Activated CD8-positive, alpha-beta T cell treated with anti-CD3 and anti-CD28 coated beads for 36 hours (primary cell): ENCODE results near the gene STATH. TPM values are rescaled to one million over a fixed set of nuclear protein-coding genes. Genes with fewer than 3 reads are reported as not detected.

Source experiments
- ATAC-seq: fragments of 200-7000 bp; cut with Tn5 transposase; one replicate; pipeline ENCODE4 v1.10.0; 2021; ENCODE audit warnings: mild to moderate bottlenecking, moderate library complexity
- CTCF ChIA-PET: fragments of 350-600 bp; sonication (Branson Sonifier 250); formaldehyde crosslinking; loops from one replicate; lab custom pipeline; 2021; ENCODE audit warnings: antibody characterized with exemption; lab: Charles Lee
- POLR2A ChIA-PET: fragments of 350-600 bp; sonication (Branson Sonifier 250); formaldehyde crosslinking; loops from one replicate; lab custom pipeline; 2021; ENCODE audit warnings: antibody characterized with exemption; lab: Charles Lee
- DNase-seq: peaks from one replicate; pipeline ENCODE4 v3.0.0-alpha.2; 2020
- H3K27ac Mint-ChIP-seq: one replicate; pipeline ENCODE4 v1.8.0; 2021; ENCODE audit warnings: mild to moderate bottlenecking, mixed read lengths
- H3K27me3 Mint-ChIP-seq: one replicate; pipeline ENCODE4 v1.8.0; 2021; ENCODE audit warnings: mixed read lengths
- H3K36me3 Mint-ChIP-seq: one replicate; pipeline ENCODE4 v1.8.0; 2021; ENCODE audit warnings: low read depth, mixed read lengths
- H3K4me1 Mint-ChIP-seq: one replicate; pipeline ENCODE4 v1.8.0; 2021; ENCODE audit warnings: low read depth, mixed read lengths
- H3K4me3 Mint-ChIP-seq: one replicate; pipeline ENCODE4 v1.8.0; 2021; ENCODE audit warnings: mild to moderate bottlenecking, moderate library complexity, mixed read lengths
- H3K9me3 Mint-ChIP-seq: one replicate; pipeline ENCODE4 v1.8.0; 2021; ENCODE audit warnings: mixed read lengths
- CTCF ChIP-seq: fragments of 200-600 bp; IDR thresholded peaks from one replicate; pipeline ENCODE4 v1.8.0; 2022; ENCODE audit warnings: antibody characterized with exemption, mild to moderate bottlenecking
- intact Hi-C: fragments of 100-400 bp; cut with micrococcal nuclease; formaldehyde crosslinking; loops from one replicate; pipeline ENCODE4 v1.10.0; 2022
- total RNA-seq, 2 experiments: library from RNA; stranded (reverse); gene quantifications; one replicate each; pipeline ENCODE4 v1.2.3, GENCODE V29; 2021

STATH gene
- total RNA-seq, 2 experiments from 2014 or later, result not detected

- ATAC-seq (no peak), DNase-seq (no peak)
- Mint-ChIP-seq H3K9me3 (no peaks in the 10 kb centered on the region), H3K36me3 (no peaks in the 10 kb centered on the region), H3K27me3 (no peaks in the 10 kb centered on the region), H3K4me3 (no peak overlapping the region), H3K27ac (no peak overlapping the region), H3K4me1 (no peaks in the 10 kb centered on the region)
- POLR2A ChIA-PET, result no interaction called here
- intact Hi-C loops, result no loop called here
- no peak for TF ChIP-seq CTCF
- CTCF ChIA-PET, result no interaction called here
Measured at GRCh38 chr4:69974631-69975030, 21.1 kb upstream of the STATH start.

- Mint-ChIP-seq H3K9me3 (no peaks in the 10 kb centered on the region), H3K4me3 (no peak overlapping the region), H3K36me3 (no peaks in the 10 kb centered on the region), H3K27me3 (no peaks in the 10 kb centered on the region), H3K4me1 (no peaks in the 10 kb centered on the region), H3K27ac (no peak overlapping the region)
- TF ChIP-seq CTCF, result no peak
- no peak for ATAC-seq
- no peak for DNase-seq
- ChIA-PET CTCF (interaction anchor here (1.8 kb wide), 1 partner anchor 12 kb away, joined by 5 read pairs; the partner anchor contains the start of gene CSN2), POLR2A (no interaction called here)
- intact Hi-C loops, result no loop called here
Measured at GRCh38 chr4:69977582-69977981, 18.2 kb upstream of the STATH start.

GRCh38 chr4:69984030-69984443, 11.7 kb upstream of the STATH start:
- no peaks in the 10 kb centered on the region for H3K27me3 Mint-ChIP-seq
- no peaks in the 10 kb centered on the region for H3K4me1 Mint-ChIP-seq
- ChIA-PET POLR2A (no interaction called here), CTCF (no interaction called here)
- no peak overlapping the region for H3K4me3 Mint-ChIP-seq
- intact Hi-C loops, result no loop called here
- no peaks in the 10 kb centered on the region for H3K9me3 Mint-ChIP-seq
- ATAC-seq (no peak), DNase-seq (no peak)
- no peaks in the 10 kb centered on the region for H3K36me3 Mint-ChIP-seq
- no peak overlapping the region for H3K27ac Mint-ChIP-seq
- TF ChIP-seq CTCF, result no peak

- no peaks in the 10 kb centered on the region for H3K4me1 Mint-ChIP-seq
- no peaks in the 10 kb centered on the region for H3K9me3 Mint-ChIP-seq
- TF ChIP-seq CTCF, result no peak
- H3K27me3 Mint-ChIP-seq, result no peaks in the 10 kb centered on the region
- H3K27ac Mint-ChIP-seq, result no peak overlapping the region
- ATAC-seq (no peak), DNase-seq (no peak)
- ChIA-PET CTCF (no interaction called here), POLR2A (no interaction called here)
- intact Hi-C loops, result no loop called here
- H3K4me3 Mint-ChIP-seq, result no peak overlapping the region
- no peaks in the 10 kb centered on the region for H3K36me3 Mint-ChIP-seq
Measured at GRCh38 chr4:69986663-69987062, 9.1 kb upstream of the STATH start.

- Mint-ChIP-seq H3K4me3 (no peak overlapping the region), H3K36me3 (no peaks in the 10 kb centered on the region), H3K27ac (no peak overlapping the region), H3K9me3 (no peaks in the 10 kb centered on the region), H3K27me3 (no peaks in the 10 kb centered on the region), H3K4me1 (no peaks in the 10 kb centered on the region)
- POLR2A ChIA-PET, result no interaction called here
- intact Hi-C loops, result no loop called here
- no peak for TF ChIP-seq CTCF
- DNase-seq (no peak), ATAC-seq (no peak)
- CTCF ChIA-PET, result no interaction called here
Measured at GRCh38 chr4:69991016-69991415, 4.8 kb upstream of the STATH start.
